Dedifferentiated amniotic fluid mesenchymal stem cell (primary cell): Measurements from ENCODE around the gene UVRAG.

ENCODE experiments used
- DNase-seq: peaks from one replicate; pipeline ENCODE4 v3.0.0-alpha.2; 2016; ENCODE audit errors: extremely low spot score

Gene UVRAG

DNA sequence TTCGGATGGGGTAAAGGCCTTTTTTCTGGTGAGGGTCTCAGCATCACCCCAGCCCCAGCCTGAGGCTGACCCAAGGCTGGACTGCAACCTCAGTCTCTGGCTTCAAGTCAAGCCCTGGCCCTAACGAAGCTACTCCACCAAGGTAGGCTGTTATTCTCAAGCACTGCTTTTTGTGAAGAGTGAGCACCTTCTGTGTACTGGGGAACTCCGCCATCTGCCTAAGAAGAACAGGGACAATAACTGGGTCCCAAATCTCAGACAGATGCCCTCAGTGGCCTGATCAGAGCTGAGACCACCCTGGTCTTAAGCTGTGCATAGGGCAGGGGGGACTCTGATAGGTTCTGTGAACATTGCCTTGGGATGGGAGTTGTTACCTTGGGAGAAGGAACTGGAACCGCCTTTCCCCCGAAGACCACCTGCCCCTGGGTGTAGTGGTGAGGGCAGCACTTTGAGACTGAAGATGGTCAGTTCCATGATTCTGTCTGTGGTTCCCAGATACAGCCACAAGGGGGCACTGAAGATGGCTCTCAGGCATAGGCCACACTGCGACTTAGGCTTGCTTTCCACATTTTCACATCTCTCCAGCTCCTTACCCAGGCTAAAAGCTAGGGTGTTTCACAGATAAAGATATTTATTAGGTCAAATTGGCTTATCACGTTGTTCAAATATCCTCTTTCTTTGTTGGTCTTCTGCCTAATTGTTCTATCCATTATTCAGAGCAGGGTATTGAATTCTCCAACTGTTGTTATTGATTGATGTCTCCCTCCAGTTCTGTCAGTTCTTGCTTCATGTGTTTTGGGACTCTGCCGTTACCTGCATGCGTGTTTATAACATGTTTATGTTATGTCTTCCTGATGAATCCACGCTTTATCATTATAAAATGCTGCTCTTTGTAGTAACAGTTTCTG is 11.8 kb upstream of the UVRAG start:
- DNase-seq: peak; percentile 73

DNA sequence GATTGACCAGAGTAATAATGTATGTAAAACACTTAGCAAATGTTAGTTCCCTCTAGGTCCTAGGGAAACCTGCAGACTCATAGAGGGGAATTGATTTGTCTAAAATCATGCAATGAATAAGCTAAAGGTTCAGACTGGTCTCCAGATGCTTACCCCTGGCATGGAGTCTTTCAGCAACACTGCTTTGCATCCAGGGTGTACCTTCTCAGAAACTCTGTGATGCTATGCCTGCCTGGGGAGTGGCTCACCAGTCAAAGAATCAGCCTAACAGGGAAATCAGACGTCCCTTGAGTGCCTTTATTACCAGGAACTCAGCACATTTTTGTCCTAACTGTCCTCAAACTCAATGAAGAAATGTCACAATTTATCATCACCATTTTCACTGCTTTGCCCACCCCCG is 5.9 kb upstream of the UVRAG start:
- DNase-seq: no peak

DNA sequence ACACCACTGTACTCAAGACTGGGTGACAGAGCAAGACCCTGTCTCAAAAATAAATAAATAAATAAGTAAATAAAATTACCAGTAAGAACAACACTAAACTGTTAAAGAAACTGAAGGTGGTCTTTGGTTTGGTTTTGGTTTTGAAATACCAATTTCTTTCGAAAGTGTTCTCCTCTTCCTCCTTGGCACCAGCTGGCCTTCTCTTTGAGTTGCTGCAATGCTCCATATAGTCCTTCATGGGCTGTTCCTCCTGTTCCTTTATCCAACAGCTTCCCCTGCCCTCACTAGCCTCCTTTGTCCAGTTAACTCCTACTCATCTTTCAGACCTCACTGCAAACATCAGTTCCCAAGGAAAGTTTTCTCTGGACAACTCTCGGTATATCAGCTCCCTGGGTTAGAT is 5.0 kb upstream of the UVRAG start:
- no peak for DNase-seq

DNA sequence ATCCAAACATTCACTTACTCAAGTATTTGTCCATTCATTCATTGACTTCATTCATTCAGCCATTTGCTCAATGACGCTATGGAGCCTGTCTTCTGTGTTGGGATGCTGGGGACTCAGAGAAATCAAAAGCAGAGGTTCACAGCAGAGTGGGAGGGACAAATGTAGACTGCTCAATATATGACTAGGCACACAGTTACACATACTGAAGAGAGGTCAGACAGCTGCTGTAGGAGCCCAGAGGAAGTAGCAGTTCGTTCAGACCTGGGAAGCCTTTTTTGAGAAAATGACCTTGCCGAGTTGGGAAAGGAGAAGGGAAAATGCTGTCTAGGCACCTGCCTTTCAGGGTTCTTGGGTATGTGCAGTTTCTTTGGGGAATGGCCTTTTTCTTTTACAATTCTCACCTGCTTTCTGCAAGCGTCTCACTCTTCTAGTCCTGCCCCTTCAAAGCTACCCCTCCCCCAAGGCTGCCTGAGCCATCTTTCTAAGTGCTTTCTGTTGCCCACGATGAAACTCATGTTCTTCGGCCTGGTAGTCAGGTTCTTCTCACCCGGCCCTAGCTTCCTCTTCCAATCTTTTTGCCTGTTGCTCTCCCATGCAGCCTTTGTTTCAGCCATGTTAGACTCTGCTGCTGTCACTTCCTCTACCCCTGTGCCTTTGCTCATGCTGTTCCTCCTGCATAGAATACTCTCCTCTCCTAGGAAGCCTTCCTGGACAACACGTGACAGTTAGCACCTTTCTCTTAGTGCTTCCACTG is 4.2 kb upstream of the UVRAG start:
- no peak for DNase-seq

DNA sequence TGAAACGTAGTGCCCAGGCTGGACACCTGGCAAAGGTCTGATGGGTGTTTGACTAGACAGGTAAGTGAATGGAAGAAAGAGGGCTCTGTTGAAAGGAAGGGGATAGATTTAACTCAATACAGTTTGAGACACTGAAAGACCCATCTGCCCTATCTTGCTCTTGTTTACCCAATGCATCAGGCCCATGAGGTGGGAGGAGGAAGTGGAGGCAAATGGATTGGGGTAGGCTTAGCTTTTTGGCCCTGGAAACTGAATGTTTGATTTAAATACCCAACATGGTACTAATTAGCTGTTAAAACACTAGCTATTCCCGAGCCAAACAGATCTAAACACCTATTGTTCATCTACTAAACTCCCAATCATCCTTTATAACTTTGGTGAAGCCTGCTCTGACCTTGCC is 3.5 kb upstream of the UVRAG start:
- DNase-seq: no peak

DNA sequence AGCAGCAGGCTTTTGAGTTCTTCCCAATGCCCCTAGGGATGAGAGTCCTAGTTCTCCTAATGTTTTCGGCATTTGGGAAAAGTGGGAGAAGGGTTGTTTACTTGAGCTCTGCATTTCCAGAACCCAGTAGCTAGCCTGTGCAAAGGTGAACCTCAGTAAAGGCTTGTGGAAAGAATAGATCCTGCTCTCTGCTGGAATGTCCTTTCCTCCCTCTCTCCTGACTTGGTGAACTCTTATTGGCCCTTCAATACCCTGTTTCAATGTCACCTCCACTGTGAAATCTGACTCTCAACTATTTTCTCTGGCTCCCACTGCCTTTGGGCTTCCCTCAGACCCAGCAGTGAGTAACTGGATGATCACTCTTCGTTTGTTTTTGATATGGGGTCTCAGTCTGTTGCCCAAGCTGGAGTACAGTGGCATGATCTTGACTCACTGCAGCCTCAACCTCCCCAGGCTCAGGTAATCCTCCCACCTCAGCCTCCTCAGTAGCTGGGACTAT is 2.4 kb upstream of the UVRAG start:
- no peak for DNase-seq

DNA sequence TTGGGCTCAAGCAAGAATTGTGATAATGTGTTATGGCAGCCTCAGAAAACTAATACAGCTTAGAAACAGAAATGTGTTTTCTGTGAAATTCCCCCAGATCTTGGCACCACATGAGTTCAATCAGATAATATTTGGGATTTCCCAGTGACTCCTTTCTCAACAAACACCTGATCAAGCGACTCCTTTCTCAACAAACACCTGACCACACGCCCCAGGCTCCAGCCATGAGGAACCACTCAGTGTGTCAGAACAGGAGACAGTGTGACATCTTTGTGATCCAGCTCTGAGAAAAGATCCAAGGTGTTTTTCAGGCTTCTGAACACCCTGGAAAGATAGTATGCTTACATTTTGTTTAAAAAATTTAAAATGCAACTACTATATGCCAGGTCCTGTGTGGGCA is 1.9 kb upstream of the UVRAG start:
- no peak for DNase-seq

DNA sequence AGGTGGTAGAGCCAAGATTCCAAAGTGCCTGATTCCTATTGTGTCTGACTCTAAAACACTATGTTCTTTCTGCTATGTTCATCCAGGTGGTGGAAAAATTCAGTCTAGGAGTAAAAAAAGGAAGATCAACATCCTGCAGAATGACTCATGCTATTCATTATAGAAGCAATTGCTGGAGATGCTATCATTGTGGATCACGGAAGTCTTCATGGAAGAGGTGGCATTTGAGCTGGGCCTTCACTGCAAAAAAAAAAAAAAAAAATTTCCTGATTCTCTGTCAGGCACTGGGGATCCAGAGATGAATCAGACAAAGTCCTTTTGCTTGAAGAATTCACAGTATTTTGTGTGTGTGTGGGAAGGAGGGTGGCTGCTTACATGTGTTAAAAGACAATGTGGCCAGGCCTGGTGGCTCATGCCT is 1.4 kb upstream of the UVRAG start:
- no peak for DNase-seq

DNA sequence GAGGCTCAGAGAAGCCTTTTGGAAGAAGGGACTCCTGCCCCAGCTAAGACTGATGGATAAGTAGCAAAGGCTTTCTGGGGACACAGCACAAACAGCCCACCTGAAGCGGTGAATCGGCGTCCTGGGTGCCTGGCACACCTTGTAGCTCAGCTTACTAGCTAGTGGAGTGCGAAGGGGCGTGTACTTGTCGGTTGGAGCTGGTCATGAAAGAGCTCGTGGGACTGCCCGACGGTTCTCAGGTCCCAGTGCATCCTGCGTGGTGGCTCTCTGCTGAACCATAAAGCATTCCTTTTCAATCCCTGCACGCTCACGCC is 690 bp upstream of the UVRAG start:
- no peak for DNase-seq

DNA sequence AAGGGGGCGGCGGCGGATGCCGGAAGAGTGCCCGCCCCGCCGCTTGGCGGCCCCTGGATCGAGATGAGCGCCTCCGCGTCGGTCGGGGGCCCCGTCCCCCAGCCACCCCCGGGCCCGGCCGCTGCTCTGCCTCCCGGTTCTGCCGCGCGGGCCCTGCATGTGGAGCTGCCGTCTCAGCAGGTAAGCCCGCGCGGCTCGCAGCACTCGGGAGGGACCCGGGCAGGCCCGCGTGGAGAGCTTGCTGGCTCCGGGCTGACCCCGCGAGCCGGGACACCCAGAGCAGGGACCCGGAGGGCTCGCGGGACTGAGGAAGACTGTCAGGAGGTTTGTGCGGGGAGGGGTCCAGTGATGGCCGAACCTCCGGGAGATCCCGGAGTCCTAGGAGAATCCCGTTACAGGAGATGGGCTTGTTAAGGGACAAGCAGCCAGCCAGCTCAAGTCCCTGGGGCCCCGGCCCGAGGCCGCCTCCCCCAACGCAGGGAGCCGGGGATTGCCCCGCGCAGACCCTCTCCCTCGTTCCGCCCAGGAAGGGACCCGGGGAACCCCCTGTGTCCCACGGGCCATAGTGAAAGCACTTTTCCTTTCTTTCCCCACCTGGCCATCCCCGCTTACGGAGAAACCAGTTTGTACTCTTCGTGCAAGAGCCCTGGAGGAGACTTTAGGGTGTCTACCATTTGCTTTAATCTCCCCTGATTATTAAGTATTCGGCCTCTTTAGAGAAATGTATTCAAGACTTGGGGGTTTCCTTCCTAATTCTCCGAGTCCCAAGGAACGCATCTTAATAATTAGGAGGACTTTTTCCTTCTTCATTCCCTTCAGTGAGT is 547 bp downstream of the UVRAG start:
- DNase-seq: no peak

DNA sequence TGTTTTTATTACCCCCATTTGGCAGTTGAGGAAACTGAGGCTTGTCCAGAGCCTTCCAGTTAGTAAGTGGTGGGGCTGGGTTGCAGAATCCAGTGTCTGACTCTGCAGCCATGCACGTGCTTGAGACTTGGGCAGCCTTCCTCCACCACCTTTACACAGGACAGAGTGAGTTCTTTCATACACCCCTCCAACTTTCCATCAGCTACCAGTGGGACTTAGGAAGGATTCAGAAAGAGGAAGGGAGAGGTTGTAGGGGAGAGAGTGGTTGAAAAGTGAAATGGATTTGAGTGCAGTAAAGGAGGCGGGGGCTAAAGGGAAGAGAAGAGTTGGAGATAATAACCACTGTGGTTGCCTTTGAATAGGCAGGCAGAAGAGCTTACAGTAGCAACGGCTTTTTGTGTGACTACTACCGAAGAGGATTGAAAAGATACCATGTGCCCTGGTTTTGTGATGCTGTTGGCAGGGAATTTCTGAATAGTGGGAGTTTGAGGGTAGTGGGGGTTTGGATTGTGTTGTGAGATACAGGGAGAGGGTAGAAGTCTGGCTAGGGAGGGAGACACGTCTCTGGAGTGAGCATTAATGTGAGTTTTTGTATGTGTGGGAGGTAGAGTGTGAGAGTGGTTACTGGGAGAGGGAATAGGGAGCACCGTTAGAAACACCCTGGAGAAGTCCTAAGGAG is 1.7 kb downstream of the UVRAG start:
- no peak for DNase-seq

DNA sequence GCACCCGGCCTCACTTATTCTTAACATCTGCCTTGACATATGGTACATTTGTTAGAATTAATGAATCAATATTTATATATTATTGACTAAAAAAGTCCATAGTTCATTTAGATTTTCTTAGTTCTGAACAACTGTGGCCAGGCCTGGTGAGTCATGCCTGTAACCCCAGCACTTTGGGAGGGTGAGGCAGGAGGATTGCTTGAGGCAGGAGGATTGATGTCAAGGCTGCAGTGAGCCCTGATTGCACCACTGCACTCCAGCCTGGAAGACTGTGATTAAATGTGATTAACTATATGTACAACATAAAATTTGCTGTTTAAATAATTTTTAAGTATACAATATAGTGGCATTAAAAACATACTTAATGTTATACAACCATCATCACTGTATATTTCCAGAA is 5.6 kb downstream of the UVRAG start:
- DNase-seq: no peak

DNA sequence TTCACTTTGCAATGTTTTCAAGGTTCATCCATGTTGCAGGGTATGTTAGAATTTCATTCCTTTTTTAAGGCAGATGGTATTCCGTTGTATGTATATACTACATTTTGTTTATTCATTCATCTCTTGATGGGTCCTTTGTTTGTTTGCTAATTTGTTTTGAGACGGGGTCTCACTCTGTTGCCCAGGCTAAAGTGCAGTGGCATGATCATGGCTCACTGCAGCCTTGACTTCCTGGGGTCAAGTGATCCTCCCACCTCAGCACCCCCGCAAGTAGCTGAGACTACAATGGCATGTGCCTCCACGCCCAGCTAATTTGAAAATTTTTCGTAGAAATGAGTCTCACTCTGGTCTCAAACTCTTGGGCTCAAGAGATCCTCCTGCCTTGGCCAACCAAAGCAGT is 6.2 kb downstream of the UVRAG start:
- DNase-seq: no peak

DNA sequence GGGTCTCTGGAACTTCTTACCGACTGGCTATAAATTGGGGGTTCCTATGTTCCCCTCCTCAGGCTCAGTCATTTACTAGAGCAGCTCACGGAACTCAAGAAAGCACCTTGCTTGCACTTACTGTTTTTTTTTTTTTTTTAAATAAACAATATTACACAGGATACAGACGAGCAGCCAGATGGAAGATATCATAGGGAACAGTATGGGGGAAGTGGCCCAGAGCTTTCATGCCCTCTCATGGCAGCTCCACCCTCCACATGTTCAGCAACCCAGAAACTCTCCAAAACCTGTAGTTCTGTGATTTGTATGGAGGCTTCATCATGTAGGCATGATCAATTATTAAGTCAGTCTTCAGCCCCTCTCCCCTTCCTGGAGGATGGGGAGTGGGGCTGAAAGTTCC is 7.5 kb downstream of the UVRAG start:
- DNase-seq: no peak

DNA sequence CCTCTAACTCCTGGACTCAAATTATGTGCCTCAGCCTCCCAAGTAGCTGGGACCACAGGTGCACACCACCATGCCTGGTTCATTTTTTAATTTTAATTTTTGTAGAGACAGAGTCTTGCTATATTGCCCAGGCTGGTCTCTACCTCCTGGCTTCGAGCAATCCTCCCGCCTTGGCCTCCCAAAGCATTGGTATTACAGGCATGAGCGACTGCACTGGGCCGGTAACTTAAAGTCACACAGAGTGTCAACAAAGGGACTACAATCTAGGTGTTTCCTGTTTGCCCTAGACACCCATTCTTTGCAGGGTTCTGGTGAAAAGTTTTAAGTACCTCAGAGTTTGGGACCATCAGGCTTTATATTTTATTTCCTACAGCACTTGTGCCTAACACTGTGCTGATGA is 8.4 kb downstream of the UVRAG start:
- DNase-seq: no peak

DNA sequence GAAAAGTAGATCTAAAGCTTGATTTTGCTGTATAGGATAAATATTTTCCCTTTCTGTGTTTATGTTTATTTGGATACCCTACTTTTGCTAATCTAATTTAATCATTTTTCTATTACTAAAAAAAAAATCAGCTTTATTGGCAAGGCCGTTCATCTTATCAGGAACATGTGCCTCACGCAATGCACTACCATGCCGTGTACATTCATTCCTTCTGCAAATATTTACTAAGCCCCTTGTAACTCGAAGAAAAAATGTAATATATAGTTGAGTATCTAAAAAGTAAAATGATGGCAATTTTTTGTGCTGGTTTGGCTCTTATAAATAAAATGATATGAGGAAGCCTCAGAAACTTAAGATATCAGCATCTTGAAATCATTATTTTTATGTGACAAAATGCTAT is 8.9 kb downstream of the UVRAG start:
- no peak for DNase-seq

DNA sequence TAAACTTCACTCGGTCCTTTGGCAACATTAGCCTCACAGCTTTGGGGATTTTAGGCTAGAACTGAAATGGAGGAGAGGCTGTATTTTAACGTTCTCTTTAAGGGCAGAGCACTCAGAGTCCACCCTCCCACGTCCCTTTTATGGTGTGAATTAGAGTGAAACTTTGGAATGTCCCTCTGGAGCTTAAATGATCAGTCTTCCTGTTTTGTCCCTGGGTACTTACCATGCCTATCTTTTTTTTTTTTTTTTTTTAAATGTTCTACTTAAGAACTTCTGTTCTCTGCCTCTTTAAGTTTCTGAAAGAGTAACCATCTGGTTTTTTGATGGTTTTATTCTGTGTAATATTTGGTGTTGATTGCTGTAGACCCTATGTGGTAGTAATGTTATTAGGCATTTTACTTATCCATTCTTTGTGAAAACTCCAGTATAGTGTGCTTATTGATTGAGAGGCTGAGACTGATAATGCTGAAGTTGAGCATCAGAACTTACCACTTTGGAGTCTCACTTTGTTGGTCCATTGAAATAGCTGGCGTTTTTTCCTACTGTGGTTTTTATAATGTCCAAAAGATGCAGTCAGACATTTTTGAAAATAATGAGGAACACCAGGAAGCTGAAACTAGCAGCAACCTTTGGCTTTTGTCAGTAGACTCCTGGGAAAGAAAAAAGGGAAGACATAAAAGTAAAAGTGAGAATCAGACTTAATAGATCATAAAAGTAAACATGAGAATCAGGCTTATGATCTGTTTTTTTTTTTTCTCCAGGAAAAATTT is 11.6 kb downstream of the UVRAG start:
- DNase-seq: no peak

DNA sequence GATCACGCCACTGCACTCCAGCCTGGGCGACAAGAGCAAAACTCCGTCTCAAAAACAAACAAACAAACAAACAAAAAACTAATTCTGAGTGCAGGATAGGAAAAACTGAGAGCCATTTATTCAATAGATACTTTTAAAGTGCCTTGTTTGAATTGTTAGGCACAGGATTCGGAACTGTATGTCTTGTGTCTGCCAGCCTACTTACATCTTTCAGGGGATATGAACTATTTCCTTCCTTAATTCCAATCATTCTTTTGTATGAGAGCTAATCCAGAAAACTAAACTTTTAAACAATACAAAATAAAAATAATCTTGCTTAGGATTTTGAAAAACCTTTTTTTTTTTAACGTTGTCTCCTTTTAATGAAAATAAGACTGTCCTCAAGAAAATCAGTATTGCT is 12.6 kb downstream of the UVRAG start:
- no peak for DNase-seq

DNA sequence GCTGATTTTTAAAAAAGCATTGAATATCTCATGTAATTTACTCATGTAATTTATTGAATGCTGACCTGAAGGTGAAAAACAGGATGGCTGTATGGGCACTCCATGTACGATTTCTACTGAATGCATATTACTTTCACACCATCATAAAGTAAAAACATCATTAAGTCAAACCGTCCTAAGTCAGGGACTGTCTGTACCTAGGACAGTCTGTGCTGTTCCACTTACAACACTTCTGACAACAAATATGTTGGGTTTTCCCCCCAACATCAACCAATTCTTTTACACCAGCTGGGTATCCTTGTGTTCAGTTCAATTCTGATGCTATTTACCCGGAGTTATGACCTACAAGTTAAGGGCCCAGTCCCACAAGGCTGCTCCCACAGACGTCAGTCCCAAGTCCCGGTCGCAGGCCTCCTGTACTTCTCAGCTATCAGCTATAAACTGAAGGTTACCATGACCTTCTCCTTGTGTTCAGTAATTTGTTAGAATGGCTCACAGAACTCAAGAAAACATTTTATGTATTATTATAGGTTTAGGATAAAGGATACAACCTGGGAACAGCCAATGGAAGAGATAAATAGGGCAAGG is 17.0 kb downstream of the UVRAG start:
- no peak for DNase-seq

DNA sequence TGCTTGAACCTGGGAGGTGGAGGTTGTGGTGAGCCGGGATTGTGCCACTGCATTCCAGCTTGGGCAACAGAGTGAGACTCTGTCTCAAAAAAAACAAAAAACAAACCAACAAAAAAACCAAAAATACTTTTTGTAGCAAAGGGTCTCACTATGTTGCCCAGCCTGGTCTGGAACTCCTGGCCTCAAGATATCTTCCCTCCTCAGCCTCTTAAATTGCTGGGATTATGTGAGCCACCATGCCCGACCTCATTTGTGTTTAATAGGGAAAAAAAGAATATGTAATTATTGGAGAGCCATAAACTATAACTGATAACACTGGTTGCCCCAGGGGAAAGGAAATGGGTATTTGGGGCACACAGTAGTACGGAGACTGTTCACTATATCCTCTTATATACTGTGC is 19.7 kb downstream of the UVRAG start:
- DNase-seq: no peak

DNA sequence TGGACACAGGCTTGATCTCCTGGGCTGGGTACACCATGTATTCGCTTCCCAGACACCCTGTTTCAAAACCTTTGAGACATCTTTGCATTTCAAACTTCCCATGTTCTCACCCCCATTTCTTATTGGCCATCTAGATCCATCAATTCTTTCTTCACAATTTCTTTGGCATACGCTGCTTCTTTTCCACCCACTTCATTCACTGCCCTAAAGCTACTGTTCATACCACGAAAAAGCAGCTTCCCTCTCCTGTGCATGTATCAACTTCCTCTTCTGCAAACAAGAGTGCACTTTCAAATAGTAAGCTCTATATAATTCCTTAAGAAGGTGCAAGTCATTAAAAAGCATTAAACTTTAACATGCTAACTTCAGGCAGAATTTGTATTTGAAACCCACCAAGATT is 21.4 kb downstream of the UVRAG start:
- no peak for DNase-seq
